ENCODE data around the gene ADCYAP1R1. TPM values are rescaled to one million over a fixed set of nuclear protein-coding genes. Genes with fewer than 3 reads are reported as not detected.

ADCYAP1R1 gene
- total RNA-seq, 1 experiment from 2014 or later: not detected

DNA sequence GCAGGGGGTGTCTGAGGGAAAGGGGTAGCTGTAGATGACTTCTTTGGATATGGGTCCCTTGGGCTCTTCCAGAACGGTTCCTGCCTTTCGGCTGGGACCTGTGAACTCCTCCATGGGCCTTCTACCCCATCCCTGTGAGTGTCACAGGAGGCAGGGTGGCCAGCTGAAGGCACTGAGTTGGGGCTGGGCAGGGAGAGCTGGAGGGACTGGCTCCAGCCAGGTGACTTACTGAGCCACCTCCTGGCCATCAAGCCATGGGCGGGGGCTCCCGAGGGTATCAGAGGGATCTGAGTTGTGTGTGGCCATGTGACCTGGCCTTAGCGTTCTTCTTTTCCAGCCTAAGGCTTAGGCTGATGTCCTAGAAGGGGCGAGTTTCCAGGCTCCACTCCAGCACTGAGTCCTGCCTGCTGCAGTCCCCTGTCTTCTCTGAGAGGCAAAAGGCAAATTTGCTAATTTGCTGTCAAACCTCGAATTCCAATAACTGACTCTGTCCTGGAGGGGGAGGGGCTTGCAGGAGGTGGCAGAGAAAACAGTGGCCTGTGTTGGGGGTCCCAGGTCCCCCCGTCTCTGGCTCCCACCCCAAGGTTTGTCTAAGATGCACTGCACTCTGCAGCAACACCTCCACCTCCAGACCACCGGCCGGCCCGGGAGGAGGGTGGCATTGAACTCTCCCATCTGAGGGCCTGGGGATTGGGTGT, 27.2 kb downstream of the ADCYAP1R1 start:
- DNase-seq (ENCODE audit: low spot score): no peak

DNA sequence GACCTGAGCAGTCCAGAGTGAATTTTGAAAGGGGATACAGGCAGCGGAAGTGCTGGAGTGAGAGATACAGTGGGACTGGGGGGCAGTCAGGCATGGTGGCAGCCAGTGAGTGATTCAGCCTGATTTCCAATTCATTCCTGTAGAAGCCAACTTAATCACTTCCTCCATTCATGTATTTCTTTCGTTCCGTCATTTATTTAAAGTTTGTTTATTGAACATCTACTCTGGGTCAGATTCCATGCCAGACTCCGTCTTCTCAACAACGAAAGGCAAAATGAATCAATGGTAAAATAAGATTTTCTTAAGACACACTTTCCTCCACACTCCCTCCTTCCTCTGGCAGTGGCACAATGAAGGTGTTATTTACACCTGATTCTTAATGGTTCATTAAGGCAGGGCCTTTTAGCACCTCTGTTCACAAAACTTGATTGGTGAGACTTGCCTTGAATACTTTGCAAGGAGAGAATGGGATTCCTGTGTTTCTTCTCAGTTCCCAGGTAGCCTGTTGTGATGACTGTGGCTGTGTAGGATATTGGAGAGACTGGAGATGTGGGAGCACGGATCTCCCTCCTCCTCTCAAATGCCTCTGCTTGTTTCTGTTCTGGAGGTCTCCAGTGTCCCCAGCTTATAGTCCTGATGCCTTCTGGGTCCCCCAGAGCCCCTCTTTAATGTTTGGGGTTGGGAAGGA, 27.9 kb downstream of the ADCYAP1R1 start:
- in situ Hi-C loops (cut with HindIII; ENCODE audit: low sequenced_read_pairs): no loop called here
- DNase-seq (ENCODE audit: low spot score): no peak

More for the DNA sequence above, 27.2 kb downstream of the ADCYAP1R1 start:
- in situ Hi-C loops (cut with HindIII; ENCODE audit: low sequenced_read_pairs): no loop called here

DNA sequence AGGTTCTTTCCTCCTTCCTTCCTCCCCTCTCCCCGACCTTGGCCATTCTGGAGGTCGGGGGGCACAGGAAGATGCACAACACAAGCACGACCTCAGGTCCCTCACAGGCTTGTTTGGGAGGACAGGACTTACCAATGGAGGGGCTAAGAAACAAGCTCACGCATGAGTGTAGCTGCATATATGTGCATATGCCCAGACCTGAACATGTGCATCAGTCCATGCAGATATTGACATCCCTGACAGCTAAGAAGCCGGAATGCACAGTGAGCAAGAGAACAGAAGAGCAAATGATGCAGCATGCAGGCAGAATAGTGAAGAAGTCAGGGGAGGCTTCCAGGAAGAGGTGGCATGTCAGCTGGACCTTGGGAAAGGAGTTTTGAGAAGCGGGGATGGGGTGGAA, 28.7 kb downstream of the ADCYAP1R1 start:
- no peak for DNase-seq (ENCODE audit: low spot score)
- in situ Hi-C loops (cut with HindIII; ENCODE audit: low sequenced_read_pairs): no loop called here

DNA sequence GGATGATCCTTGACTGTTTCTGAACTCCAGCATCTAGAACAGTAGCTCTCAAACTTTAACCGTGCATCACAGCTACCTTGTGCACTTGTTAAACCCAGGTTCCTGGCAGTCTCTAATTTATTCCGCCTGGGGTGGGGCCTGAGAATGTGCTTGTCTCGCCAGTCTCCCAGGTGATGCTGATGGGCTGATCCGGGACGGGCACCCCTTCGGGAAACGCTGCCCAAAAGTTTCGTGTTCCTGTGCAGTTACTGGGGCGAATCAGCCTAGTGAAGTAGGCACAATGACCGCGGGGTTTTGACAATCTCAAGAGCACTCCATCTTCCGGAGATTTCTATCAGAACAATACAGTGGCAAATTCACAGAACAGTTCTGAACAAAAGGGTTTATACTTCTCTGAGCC, 29.9 kb downstream of the ADCYAP1R1 start:
- no peak for DNase-seq (ENCODE audit: low spot score)
- in situ Hi-C loops (cut with HindIII; ENCODE audit: low sequenced_read_pairs): no loop called here

DNA sequence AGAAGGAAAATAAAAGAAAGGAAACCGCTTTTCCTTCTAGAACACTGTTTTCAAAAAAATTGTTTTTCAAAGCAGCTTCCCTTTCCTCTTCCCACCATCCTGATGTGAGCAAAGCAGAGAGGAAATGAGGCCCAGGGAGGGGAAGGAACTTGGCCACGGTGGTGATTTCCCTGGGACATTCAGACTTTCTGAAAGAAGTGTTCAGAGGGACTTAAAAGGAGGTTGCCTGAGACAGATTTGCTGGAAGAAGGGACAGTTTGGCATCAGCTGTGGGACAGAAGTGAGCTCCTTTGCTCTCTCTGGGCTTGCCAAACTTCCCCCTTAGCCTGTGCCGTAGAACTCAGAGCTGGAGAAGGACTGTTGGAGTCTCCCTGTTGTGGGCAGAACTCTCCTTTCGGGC, 30.3 kb downstream of the ADCYAP1R1 start:
- peak; percentile 27 for DNase-seq (ENCODE audit: low spot score)
- in situ Hi-C loops (cut with HindIII; ENCODE audit: low sequenced_read_pairs): no loop called here

DNA sequence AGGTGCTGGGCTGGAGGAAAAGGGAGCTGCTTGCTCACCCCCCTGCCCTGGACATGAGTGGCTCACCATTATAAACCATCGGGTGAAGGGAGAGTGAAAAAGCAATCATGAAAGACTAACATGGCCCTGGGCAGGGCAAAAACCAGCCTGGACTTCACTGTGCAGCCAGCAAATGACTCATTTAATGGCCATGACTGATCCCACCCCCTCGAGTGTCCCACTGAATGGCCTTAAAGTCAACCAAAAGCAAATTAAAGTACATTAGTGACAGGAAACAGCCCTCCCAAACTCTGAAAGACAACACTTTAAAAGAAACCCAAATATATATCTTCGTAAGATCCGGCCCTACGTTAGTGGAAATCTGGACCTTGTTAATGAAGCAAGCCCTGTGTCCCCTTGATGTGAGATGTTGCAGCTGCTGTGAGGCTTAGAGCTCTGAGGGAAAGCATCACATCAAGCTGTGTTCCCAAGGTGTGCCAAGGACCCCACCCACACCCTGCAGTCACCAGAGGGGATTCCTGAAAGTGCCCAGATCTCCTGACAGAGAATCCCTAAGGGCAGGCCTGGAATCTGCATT, 31.2 kb downstream of the ADCYAP1R1 start:
- no peak for DNase-seq (ENCODE audit: low spot score)
- in situ Hi-C loops (cut with HindIII; ENCODE audit: low sequenced_read_pairs): no loop called here

DNA sequence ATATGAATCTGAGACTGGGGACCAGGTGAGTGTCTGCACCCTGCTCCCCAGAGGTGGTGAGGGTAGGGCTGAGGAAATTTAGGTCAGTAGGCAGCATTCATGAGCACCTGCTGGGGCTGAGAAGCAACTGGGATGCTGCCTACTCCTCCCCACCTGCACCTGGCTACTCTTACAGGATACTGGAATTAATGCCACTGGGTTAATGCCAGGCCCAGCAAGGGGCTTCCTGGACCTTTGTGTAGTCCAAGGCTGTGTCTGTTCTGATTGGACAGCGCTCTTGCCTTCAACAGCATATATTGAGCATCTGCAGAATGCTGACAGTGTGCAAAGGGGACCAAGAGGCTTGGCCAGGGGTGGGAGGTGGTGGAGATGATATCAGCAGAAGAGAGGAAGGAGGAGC, 32.1 kb downstream of the ADCYAP1R1 start:
- in situ Hi-C loops (cut with HindIII; ENCODE audit: low sequenced_read_pairs): no loop called here
- DNase-seq (ENCODE audit: low spot score): peak; percentile 87

DNA sequence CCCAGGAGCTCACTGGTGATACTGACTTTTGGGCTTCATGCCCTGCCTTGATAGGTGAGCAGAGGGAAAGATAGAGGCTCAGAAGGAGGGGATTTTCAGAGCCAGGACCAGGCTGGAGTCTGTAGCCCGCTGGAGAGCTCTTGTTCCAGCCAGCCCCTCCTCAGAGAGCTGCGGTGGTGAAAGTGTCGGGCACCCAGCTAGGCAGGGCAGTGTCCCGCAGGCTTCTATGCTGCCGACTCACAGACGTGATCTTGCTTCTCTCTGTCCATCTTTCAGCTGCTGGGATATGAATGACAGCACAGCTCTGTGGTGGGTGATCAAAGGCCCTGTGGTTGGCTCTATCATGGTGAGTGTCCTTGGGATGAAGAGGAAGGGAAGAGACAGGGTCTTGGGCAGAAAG, 35.2 kb downstream of the ADCYAP1R1 start:
- in situ Hi-C loops (cut with HindIII; ENCODE audit: low sequenced_read_pairs): no loop called here
- DNase-seq (ENCODE audit: low spot score): no peak

DNA sequence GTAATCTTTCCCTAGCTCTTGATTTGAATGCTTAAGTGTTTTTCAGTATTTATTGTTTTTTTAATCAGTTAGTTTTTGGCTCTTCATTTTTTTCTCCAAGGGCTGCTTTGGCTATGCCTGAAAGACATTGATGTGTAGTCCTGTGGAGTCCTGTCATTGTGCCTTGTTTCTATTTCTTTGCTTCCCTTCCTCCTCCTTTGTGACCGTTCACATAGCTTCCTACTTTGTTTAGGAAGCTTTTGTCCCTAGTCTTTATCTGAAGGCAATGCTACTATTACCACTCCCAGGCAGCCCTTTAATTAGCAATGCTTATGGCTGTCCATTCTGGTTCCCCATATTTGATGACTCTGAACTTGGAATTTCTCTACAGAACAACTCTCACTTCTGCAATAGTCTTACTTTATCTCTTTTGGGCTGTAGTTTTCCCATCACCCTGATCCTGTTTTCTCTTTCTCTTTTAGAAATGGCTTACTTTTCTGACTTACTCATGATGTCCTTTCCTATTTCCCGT, 39.9 kb downstream of the ADCYAP1R1 start:
- in situ Hi-C loops (cut with HindIII; ENCODE audit: low sequenced_read_pairs): no loop called here
- no peak for DNase-seq (ENCODE audit: low spot score)

DNA sequence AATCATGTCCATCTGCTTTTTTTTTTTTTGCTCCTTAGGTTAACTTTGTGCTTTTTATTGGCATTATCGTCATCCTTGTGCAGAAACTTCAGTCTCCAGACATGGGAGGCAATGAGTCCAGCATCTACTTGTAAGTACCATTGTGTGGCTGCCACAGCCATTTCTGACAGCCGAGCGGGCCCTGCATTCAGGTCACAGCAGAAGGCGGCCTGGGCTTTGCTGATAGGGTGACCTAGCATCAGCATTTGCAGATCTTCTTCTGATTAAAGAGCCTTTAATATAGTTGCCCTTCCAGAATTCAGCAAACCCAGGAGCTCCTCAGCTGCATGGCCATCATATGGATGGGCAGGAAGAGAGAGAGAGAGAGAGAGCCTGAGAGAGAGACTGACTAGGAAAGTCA, 40.5 kb downstream of the ADCYAP1R1 start:
- in situ Hi-C loops (cut with HindIII; ENCODE audit: low sequenced_read_pairs): no loop called here
- DNase-seq (ENCODE audit: low spot score): no peak

DNA sequence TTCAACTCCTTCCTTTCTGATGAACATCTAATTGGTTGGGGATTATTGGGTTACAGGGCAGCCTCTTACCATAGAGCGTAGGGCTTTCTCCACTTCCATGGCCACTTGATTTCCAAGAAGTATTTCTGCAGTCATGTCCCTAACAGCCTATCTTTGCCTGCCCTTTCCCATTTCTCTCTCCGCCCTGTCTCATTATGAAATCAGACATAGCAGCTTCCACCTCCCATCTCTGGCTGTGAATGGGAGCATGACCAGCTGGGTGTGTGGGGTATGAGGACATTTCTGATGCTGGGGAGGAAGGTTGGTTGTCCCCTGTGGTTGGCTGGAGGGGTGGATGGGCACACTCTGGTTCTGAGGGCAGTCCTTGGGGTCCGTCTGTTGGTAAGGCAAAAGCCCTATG, 41.2 kb downstream of the ADCYAP1R1 start:
- in situ Hi-C loops (cut with HindIII; ENCODE audit: low sequenced_read_pairs): no loop called here
- no peak for DNase-seq (ENCODE audit: low spot score)

DNA sequence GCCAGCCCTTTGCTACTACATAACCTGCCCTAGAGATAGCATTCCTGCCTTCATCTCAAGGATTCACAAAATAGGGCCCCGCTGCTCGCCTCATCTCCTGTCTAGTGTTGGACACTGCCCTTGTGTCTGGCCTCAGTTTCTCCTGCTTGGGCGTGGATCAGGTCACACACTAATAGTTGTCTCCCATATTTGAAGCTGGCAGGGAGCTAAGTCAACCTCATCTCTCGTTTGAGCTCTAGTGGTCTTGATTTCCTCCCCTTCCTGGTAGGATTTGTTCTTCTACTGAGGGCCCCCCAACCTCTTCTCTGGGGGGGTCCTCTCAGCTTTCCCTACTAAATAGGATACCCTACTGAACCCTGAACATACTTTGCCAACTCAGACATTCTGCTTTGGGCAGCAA, 42.2 kb downstream of the ADCYAP1R1 start:
- DNase-seq (ENCODE audit: low spot score): no peak
- in situ Hi-C loops (cut with HindIII; ENCODE audit: low sequenced_read_pairs): no loop called here

DNA sequence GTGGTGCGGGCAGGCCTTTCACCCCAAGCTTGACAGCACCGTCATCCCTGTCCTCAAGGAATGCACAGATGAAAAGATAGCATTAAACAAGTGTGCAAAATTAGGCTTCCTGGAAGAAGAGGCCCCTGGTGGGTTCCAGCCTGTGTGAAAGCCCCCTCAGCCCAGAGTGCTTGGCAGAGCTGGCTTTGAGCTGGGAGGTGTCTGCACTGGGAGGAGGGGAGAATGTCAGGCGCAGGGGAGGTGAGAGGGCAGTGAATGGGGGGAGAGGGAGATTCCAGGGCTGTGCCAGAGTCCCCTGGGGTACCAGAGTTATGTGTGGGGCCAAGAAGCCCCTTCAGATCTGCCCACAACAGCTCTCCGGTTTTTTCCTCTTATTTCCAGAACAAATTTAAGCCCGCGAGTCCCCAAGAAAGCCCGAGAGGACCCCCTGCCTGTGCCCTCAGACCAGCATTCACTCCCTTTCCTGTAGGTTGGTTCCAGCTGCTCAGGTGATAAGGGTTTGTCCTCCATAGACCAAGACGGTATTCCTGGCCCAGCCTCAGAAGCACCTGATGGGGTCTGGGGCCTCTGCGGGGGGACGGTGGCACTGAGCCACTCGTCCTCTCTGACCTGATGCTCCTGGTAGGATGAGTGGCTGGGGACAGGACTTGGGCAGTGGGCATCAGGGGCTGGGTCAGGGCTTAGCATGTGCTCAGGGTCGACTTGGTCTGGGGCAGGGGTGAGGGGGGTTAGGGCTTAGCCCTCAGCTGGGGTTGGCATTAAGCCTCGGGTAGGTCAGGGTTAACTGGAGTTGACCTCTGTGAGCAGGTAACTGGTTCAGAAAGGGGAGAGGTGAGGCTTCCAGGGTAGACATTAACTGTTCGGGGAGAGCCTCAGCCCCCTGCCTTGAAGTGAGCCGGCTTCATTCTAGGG, 43.4 kb downstream of the ADCYAP1R1 start:
- no peak for DNase-seq (ENCODE audit: low spot score)
- in situ Hi-C loops (cut with HindIII; ENCODE audit: low sequenced_read_pairs): no loop called here

DNA sequence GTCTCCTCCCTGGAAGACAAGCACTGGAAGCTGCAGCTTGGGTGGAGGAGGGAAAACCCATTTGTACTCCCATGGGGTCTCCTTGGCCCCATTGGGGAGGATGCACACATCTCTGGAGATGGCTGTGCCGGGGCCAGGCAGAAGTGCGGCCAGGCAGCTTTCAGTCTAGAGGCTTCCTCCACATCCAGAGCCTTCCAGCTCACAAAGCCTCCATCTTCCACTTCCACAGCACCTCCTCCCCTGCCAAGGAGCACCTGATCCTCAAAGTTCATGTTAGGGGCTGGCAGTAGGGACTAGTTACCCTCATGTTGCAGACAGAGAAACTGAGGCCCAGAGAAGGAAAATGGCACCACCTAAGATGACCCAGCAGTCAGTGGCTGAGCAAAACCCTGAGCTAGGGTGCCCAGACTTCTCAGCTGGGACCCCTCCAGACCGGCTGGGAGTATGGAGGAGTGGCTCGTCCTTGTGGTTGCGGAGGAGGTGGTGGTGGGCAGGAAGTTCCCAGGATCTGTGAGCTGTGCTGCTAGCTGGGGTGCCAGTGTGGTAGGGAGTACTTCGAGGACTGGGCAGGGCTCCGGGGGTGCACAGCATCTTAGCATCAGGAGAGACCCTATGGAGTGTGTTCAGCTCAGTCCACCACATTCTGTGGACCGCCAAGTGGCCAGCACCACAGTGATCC, 44.2 kb downstream of the ADCYAP1R1 start:
- in situ Hi-C loops (cut with HindIII; ENCODE audit: low sequenced_read_pairs): no loop called here
- DNase-seq (ENCODE audit: low spot score): no peak

DNA sequence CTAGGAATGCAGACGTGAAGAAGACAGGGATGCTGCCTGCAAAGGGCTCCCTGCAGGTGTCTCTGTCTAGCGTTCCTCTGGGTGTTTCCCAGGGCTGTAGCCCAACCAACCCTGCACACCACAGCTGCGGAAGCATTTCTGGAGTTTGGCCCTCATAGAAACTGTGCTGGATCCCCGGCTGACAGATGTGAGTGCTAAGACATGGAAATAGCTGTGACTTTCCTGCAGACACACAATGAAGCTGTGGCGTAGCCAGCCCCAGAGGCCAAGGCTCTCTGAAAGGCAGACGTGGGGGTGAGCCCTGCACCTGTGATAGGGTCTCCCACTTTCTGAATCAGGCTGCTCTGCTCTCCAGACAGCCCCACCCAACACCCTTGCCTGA, 44.8 kb downstream of the ADCYAP1R1 start:
- in situ Hi-C loops (cut with HindIII; ENCODE audit: low sequenced_read_pairs): no loop called here
- DNase-seq (ENCODE audit: low spot score): no peak

DNA sequence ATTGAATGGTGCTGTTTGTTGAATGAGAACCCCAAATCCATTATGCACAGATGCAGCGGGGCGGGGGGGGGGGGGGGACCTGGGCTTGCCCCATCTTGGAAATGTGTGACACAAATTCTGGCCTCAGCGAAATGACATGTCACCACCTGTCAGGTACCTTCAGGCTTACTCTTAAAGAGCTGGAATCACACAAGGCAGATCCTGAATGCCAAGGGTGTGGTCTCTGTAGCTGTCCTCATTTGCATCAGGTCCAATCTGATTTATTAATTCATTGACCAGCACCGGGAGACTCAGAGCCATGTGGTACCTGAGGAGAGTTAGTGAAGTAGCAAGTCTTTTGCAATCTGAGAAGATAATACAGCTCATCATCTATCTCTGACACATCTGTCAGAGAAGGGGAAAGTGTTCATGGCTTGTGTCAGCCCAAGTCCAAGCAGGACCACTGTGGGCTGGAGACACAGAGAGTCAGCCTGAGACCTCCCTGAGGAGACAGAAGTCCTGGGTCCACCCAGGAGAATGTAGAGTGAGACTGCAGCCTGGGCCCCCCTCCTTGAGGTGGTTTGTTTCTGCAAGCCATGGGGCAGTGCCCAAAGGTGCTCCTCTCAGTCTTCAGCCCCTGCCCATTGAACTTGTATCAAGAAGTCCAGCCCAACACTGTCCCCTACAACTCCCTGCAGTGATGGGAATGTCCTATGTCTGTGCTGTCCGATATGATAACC, 46.7 kb downstream of the ADCYAP1R1 start:
- DNase-seq (ENCODE audit: low spot score): no peak
- in situ Hi-C loops (cut with HindIII; ENCODE audit: low sequenced_read_pairs): no loop called here

DNA sequence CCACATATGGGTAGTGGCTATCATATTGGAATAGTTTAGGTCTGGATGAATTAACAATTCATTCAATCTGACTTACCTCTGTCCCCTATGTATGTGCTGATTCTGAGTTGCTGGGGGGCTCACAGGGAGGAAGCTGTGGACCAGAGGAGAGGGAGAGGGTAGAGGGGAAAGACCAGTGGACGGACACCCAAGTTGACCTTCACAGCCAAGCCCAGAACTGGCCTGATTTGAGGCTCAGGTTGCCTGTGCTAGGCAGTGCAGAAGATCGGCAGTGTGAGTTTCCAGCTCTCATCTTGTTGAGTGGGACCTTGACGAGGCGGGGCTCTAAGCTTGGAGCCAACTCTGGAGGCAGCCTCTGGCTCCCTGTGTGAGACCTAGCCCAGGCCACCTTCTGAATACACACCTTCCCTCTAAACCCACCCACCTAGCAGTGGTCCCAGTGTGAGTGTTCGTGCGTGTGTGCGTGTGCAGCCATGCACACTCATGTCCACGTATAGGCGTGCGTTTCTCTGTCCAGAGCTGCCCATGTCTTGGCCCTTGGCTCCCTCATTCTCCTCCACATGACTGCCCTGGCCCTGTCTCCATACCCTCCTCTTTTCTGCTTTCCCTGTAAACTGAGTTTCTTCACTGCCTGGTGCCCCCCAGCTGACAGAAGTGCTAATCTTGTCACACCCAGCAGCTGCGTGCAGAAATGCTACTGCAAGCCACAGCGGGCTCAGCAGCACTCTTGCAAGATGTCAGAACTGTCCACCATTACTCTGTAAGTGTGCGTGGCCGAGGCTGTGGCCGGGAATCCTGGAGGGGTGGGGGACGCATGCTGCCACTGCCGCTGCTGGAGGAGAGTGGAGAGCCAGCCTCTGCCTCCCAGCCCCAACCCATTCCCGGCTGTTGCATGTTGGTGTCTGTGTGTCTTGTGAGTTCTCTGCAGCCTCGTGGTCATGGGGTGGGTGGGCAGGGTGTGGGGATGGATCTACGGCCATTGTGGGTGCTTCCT, 47.6 kb downstream of the ADCYAP1R1 start:
- DNase-seq (ENCODE audit: low spot score): no peak
- in situ Hi-C loops (cut with HindIII; ENCODE audit: low sequenced_read_pairs): no loop called here
